ENCODE measurements around the gene TTC34. TPM values are rescaled to one million over a fixed set of nuclear protein-coding genes. Genes with fewer than 3 reads are reported as not detected.

Gene TTC34
- total RNA-seq, 2 experiments from 2014 or later, result 0.79 to 0.81 TPM

DNA sequence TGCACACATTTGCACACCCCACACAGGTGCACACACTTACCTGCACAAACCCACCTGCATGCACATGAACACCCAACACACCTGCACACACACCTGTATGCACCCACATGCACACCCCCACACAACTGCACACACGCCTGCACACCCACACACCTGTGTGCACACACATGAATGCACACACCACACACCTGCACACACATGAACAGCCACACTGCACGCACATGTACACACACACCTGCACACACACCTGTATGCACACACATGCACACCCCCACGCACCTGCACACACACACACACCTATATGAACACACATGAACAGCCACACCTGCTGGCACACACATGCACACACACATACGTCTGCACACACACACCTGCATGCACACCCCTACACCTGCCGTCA lies 17.9 kb upstream of the TTC34 start:
- ATAC-seq, result no peak
- Mint-ChIP-seq H3K9me3 (no peaks in the 10 kb centered on the region), H3K27me3 (no peaks in the 10 kb centered on the region), H3K27ac (no peak overlapping the region), H3K36me3 (ENCODE audit: low read depth) (no peaks in the 10 kb centered on the region), H3K4me1 (ENCODE audit: low read depth) (peaks cover 2% of the 10 kb centered on the region), H3K4me3 (no peak overlapping the region)
- TF ChIP-seq CTCF (IDR thresholded peaks at IDR 0.05), result no peak
- ChIA-PET CTCF (interaction anchor here (0.8 kb wide), 1 partner anchor 36 kb away, joined by 3 read pairs; no protein-coding TSS in a partner anchor), POLR2A (no interaction called here)
- intact Hi-C loops (cut with micrococcal nuclease), result no loop called here
- no peak for DNase-seq

DNA sequence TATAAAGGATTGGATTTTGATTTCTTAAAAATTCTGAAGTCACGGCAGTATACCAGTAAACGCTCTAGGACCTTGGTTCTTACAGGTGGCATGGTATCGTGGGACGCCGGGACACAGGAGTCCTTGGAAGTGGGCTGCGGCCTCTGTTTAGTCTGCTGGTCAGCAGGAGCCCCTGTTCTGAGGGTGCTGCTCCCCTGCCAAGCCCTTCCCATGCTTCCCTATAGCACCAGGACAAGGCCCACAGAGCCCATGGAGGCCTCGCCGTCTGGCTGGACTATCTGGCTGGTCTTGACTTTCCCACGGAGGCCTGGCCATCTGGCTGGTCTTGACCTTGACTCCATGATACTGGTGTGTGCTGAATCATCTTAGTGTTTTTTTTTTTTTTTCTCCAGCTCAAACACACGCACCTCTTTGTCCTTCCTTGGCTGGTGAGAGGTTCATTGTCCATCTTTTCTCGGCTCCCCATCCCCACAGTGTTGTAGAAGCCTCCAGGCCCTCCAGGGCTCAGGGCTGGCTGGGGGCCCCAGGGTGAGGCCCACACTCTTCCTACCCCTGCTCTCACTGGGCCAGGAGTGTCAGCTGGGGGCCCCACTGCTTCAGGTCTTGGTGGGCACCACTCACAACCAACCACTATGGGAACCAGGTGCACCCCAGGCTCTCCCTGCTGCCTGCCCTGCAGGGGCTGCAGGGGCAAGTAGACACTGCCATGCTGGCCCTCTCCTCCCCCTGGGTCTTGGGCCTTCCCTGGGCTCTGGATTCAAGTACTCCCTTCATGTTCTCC lies 16.5 kb upstream of the TTC34 start:
- DNase-seq, result no peak
- ChIA-PET CTCF (no interaction called here), POLR2A (no interaction called here)
- TF ChIP-seq CTCF (IDR thresholded peaks at IDR 0.05), result no peak
- Mint-ChIP-seq H3K36me3 (ENCODE audit: low read depth) (no peaks in the 10 kb centered on the region), H3K4me3 (no peak overlapping the region), H3K27ac (no peak overlapping the region), H3K9me3 (no peaks in the 10 kb centered on the region), H3K4me1 (ENCODE audit: low read depth) (peaks cover 2% of the 10 kb centered on the region), H3K27me3 (no peaks in the 10 kb centered on the region)
- ATAC-seq, result no peak
- intact Hi-C loops (cut with micrococcal nuclease), result no loop called here

- ChIA-PET POLR2A (no interaction called here), CTCF (no interaction called here)
- no peak for TF ChIP-seq CTCF (IDR thresholded peaks at IDR 0.05)
- no peaks in the 10 kb centered on the region for H3K27me3 Mint-ChIP-seq
- H3K4me3 Mint-ChIP-seq, result no peak overlapping the region
- peaks cover 2% of the 10 kb centered on the region for H3K4me1 Mint-ChIP-seq (ENCODE audit: low read depth)
- no peak overlapping the region for H3K27ac Mint-ChIP-seq
- DNase-seq (no peak), ATAC-seq (no peak)
- H3K9me3 Mint-ChIP-seq, result no peaks in the 10 kb centered on the region
- intact Hi-C loops (cut with micrococcal nuclease), result no loop called here
- H3K36me3 Mint-ChIP-seq (ENCODE audit: low read depth), result no peaks in the 10 kb centered on the region
Measured at GRCh38 chr1:2816786-2817185, 15.3 kb upstream of the TTC34 start.

GRCh38 chr1:2815551-2815950 lies 14.1 kb upstream of the TTC34 start:
- Mint-ChIP-seq H3K9me3 (no peaks in the 10 kb centered on the region), H3K4me1 (ENCODE audit: low read depth) (no peaks in the 10 kb centered on the region), H3K27ac (no peak overlapping the region), H3K27me3 (no peaks in the 10 kb centered on the region), H3K4me3 (no peak overlapping the region), H3K36me3 (ENCODE audit: low read depth) (no peaks in the 10 kb centered on the region)
- POLR2A ChIA-PET, result no interaction called here
- no peak for DNase-seq
- no peak for TF ChIP-seq CTCF (IDR thresholded peaks at IDR 0.05)
- CTCF ChIA-PET, result no interaction called here
- intact Hi-C loops (cut with micrococcal nuclease), result no loop called here
- no peak for ATAC-seq

- H3K4me1 Mint-ChIP-seq (ENCODE audit: low read depth), result no peaks in the 10 kb centered on the region
- ATAC-seq (no peak), DNase-seq (no peak)
- intact Hi-C loops (cut with micrococcal nuclease), result no loop called here
- ChIA-PET POLR2A (no interaction called here), CTCF (no interaction called here)
- TF ChIP-seq CTCF (IDR thresholded peaks at IDR 0.05), result no peak
- H3K27ac Mint-ChIP-seq, result no peak overlapping the region
- H3K9me3 Mint-ChIP-seq, result no peaks in the 10 kb centered on the region
- H3K36me3 Mint-ChIP-seq (ENCODE audit: low read depth), result no peaks in the 10 kb centered on the region
- H3K4me3 Mint-ChIP-seq, result no peak overlapping the region
- no peaks in the 10 kb centered on the region for H3K27me3 Mint-ChIP-seq
Measured at GRCh38 chr1:2814511-2815075, 13.1 kb upstream of the TTC34 start.
